Neural cell (in vitro differentiated cells): Measurements from ENCODE around the gene DCTN5. TPM values are rescaled to one million over a fixed set of nuclear protein-coding genes. Genes with fewer than 3 reads are reported as not detected.

Experiments
- H2AFZ ChIP-seq: fragments of 200-600, 300-800 bp; sonication (generic), shearing (Covaris generic); 2 replicates; pipeline ENCODE4 v1.6.0; 2014; ENCODE audit warnings: low read depth, mild to moderate bottlenecking, antibody characterized with exemption, low read length, moderate library complexity
- H3F3A ChIP-seq: fragments of 200-600 bp; shearing (Covaris generic); 2 replicates; pipeline ENCODE4 v1.6.1; 2016; ENCODE audit warnings: mild to moderate bottlenecking, moderate library complexity, mixed read lengths, antibody characterized with exemption, low read length; ENCODE audit not compliant: insufficient read depth, poor library complexity, severe bottlenecking
- H3K27ac ChIP-seq: fragments of 200-600, 300-800 bp; sonication (generic), shearing (Covaris generic); 2 replicates; pipeline ENCODE4 v1.5.1; 2014; ENCODE audit warnings: mild to moderate bottlenecking, low read length, moderate library complexity
- H3K27me3 ChIP-seq: fragments of 300-800, 200-600 bp; sonication (generic), shearing (Covaris generic); 2 replicates; pipeline ENCODE4 v1.6.0; 2014; ENCODE audit warnings: mild to moderate bottlenecking, low read depth, low read length, moderate library complexity; ENCODE audit not compliant: insufficient read depth
- H3K36me3 ChIP-seq: fragments of 300-800, 200-600 bp; sonication (generic), shearing (Covaris generic); 2 replicates; pipeline ENCODE4 v1.5.1; 2014; ENCODE audit warnings: mild to moderate bottlenecking, antibody characterized with exemption, low read length, moderate library complexity; ENCODE audit not compliant: insufficient read depth
- H3K4me2 ChIP-seq: fragments of 300-800, 200-600 bp; sonication (generic), shearing (Covaris generic); 2 replicates; pipeline ENCODE4 v1.6.0; 2014; ENCODE audit warnings: mild to moderate bottlenecking, low read length
- H3K4me3 ChIP-seq: fragments of 300-800, 200-600 bp; sonication (generic), shearing (Covaris generic); 2 replicates; pipeline ENCODE4 v1.5.1; 2014; ENCODE audit warnings: mild to moderate bottlenecking, low read length, moderate library complexity
- H3K79me2 ChIP-seq: fragments of 200-600 bp; shearing (Covaris generic); replicated peaks from 2 replicates; pipeline ENCODE4 v1.6.0; 2014; ENCODE audit warnings: mild to moderate bottlenecking, low read length, moderate library complexity; ENCODE audit not compliant: insufficient read depth
- H3K9ac ChIP-seq: fragments of 300-800, 200-600 bp; sonication (generic), shearing (Covaris generic); 2 replicates; pipeline ENCODE4 v1.6.1; 2016; ENCODE audit warnings: mild to moderate bottlenecking, low read length, mixed read lengths
- H3K9me2 ChIP-seq: fragments of 200-600 bp; shearing (Covaris generic); 2 replicates; pipeline ENCODE4 v1.6.1; 2016; ENCODE audit warnings: mild to moderate bottlenecking, low read length, mixed read lengths; ENCODE audit not compliant: insufficient read depth
- H3K9me3 ChIP-seq: fragments of 200-600, 300-800 bp; sonication (generic), shearing (Covaris generic); 2 replicates; pipeline ENCODE4 v1.6.1; 2016; ENCODE audit warnings: mild to moderate bottlenecking, mixed run types, low read length, moderate library complexity, mixed read lengths
- H4K20me1 ChIP-seq: fragments of 200-600 bp; shearing (Covaris generic); 2 replicates; pipeline ENCODE4 v1.6.1; 2016; ENCODE audit warnings: mild to moderate bottlenecking, mixed run types; ENCODE audit not compliant: insufficient read depth
- CTCF ChIP-seq: fragments of 450-650 bp; IDR thresholded peaks from 2 replicates; pipeline ENCODE4 v1.5.1; 2014; ENCODE audit warnings: antibody characterized with exemption, mild to moderate bottlenecking, moderate library complexity; ENCODE audit not compliant: poor library complexity, severe bottlenecking
- EP300 ChIP-seq: fragments of 450-650 bp; conservative IDR thresholded peaks from 2 replicates; pipeline ENCODE4 v1.6.1; 2014; ENCODE audit warnings: antibody characterized with exemption, mild to moderate bottlenecking, moderate library complexity; ENCODE audit not compliant: poor library complexity, severe bottlenecking
- EZH2 ChIP-seq: fragments of 200-600, 300-800 bp; shearing (Covaris generic), sonication (generic); IDR thresholded peaks from 2 replicates; pipeline ENCODE4 v1.6.1; 2014; ENCODE audit warnings: antibody characterized with exemption, low read length, borderline replicate concordance, mild to moderate bottlenecking; ENCODE audit not compliant: insufficient read depth, poor library complexity, severe bottlenecking
- MXI1 ChIP-seq: fragments of 450-650 bp; conservative IDR thresholded peaks from 2 replicates; pipeline ENCODE4 v1.6.1; 2014; ENCODE audit warnings: antibody characterized with exemption, mild to moderate bottlenecking; ENCODE audit not compliant: poor library complexity, severe bottlenecking
- POLR2AphosphoS5 ChIP-seq: IDR thresholded peaks from 2 replicates; pipeline ENCODE4 v1.6.1; 2012
- RAD21 ChIP-seq: fragments of 450-650 bp; conservative IDR thresholded peaks from 2 replicates; pipeline ENCODE4 v1.6.1; 2014; ENCODE audit warnings: antibody characterized with exemption, mild to moderate bottlenecking, moderate library complexity
- REST ChIP-seq: IDR thresholded peaks from 2 replicates; pipeline ENCODE4 v1.6.1; 2012; ENCODE audit warnings: borderline replicate concordance
- SMC3 ChIP-seq: fragments of 450-650 bp; conservative IDR thresholded peaks from 2 replicates; pipeline ENCODE4 v1.6.1; 2014; ENCODE audit warnings: antibody characterized with exemption, mild to moderate bottlenecking, moderate library complexity; ENCODE audit not compliant: poor library complexity
- TAF1 ChIP-seq: IDR thresholded peaks from 2 replicates; pipeline ENCODE4 v1.6.1; 2012; ENCODE audit warnings: low read depth
- polyA plus RNA-seq: library from polyadenylated mRNA; depleted of rRNA; stranded (reverse); fragments of >200 nt; gene quantifications from 2 replicates; pipeline ENCODE4 v1.2.3, GENCODE V29; 2014

DCTN5 gene
- polyA plus RNA-seq, 1 donor from 2014 or later, result 65.8 TPM

- TF ChIP-seq REST (no peak), SMC3 (no peak), POLR2AphosphoS5 (no peak), RAD21 (no peak), MXI1 (no peak), TAF1 (no peak), EP300 (no peak), CTCF (no peak), EZH2 (no peak)
- no peaks in the 10 kb centered on the region for H3K9me2 ChIP-seq
- peaks cover 5% of the 10 kb centered on the region for H4K20me1 ChIP-seq
- H3K4me2 ChIP-seq, result no peak overlapping the region
- no peak overlapping the region for H3K4me3 ChIP-seq
- peaks cover 4% of the 10 kb centered on the region for H3K36me3 ChIP-seq
- H3F3A ChIP-seq, result no peaks in the 10 kb centered on the region
- H2AFZ ChIP-seq, result no peak overlapping the region
- no peaks in the 10 kb centered on the region for H3K9me3 ChIP-seq
- no peak overlapping the region for H3K9ac ChIP-seq
- no peaks in the 10 kb centered on the region for H3K27me3 ChIP-seq
- H3K27ac ChIP-seq, result no peak overlapping the region
- no peaks in the 10 kb centered on the region for H3K79me2 ChIP-seq
These were observed 32.8 kb downstream of the DCTN5 start for GRCh38 chr16:23673971-23674614.

GRCh38 chr16:23676924-23677480, 35.7 kb downstream of the DCTN5 start:
- Histone ChIP-seq H4K20me1 (peaks cover 8% of the 10 kb centered on the region), H3K27ac (no peak overlapping the region), H3K4me2 (no peak overlapping the region), H3K36me3 (peaks cover 5% of the 10 kb centered on the region), H3K9ac (no peak overlapping the region), H2AFZ (no peak overlapping the region), H3K4me3 (no peak overlapping the region), H3F3A (no peaks in the 10 kb centered on the region), H3K79me2 (peaks cover 24% of the 10 kb centered on the region), H3K9me2 (no peaks in the 10 kb centered on the region), H3K9me3 (no peaks in the 10 kb centered on the region), H3K27me3 (no peaks in the 10 kb centered on the region)
- no peak for TF ChIP-seq EP300
- TF ChIP-seq RAD21, result no peak
- TF ChIP-seq MXI1, result no peak
- no peak for TF ChIP-seq POLR2AphosphoS5
